Caco-2 (cell line): Measurements from ENCODE around the gene C14orf180. TPM values are rescaled to one million over a fixed set of nuclear protein-coding genes. Genes with fewer than 3 reads are reported as not detected.

ENCODE experiments used
- BruUV-seq: library from RNA; stranded (reverse); fragments of 400-500 nt; replicated peaks from 2 replicates; lab custom pipeline; 2021; lab: Mats Ljungman, UMichigan
- CTCF ChIA-PET: fragments of 300-600 bp; sonication (Branson Sonifier 250); formaldehyde crosslinking; loops from one replicate; lab custom pipeline; 2022; ENCODE audit warnings: antibody characterized with exemption; lab: Charles Lee
- POLR2A ChIA-PET: fragments of 300-600 bp; sonication (Branson Sonifier 250); formaldehyde crosslinking; loops from one replicate; lab custom pipeline; 2022; ENCODE audit warnings: antibody characterized with exemption; lab: Charles Lee
- DNase-seq, 2 experiments: peaks; one replicate each; pipeline versions ENCODE4 v3.0.0 to v3.0.0-alpha.2; 2020 to 2022
- H3K27me3 ChIP-seq: replicated peaks from 2 replicates; pipeline ENCODE4 v1.6.0; 2011; ENCODE audit warnings: low read length; ENCODE audit not compliant: control insufficient read depth, insufficient read depth
- H3K36me3 ChIP-seq: 2 replicates; pipeline ENCODE4 v1.5.1; 2011; ENCODE audit warnings: low read length; ENCODE audit not compliant: control insufficient read depth, insufficient read depth
- H3K4me1 ChIP-seq: fragments of 250-450 bp; sonication (Bioruptor Pico); 2 replicates; pipeline ENCODE4 v1.5.1; 2020; ENCODE audit warnings: mild to moderate bottlenecking
- H3K4me3 ChIP-seq: 2 replicates; pipeline ENCODE4 v1.5.1; 2011; ENCODE audit warnings: low read depth, mild to moderate bottlenecking, control low read depth, low read length
- H3K9me3 ChIP-seq: fragments of 250-450 bp; sonication (Bioruptor Pico); 2 replicates; pipeline ENCODE4 v1.5.1; 2020; ENCODE audit warnings: mild to moderate bottlenecking, moderate library complexity
- H3K27ac Mint-ChIP-seq: one replicate; pipeline ENCODE4 v1.8.0; 2022; ENCODE audit warnings: mixed read lengths; ENCODE audit not compliant: unreplicated experiment
- H3K27me3 Mint-ChIP-seq: one replicate; pipeline ENCODE4 v1.8.0; 2022; ENCODE audit warnings: mixed read lengths; ENCODE audit not compliant: insufficient read depth, unreplicated experiment
- H3K36me3 Mint-ChIP-seq: one replicate; pipeline ENCODE4 v1.8.0; 2022; ENCODE audit warnings: mild to moderate bottlenecking, mixed read lengths; ENCODE audit not compliant: insufficient read depth, unreplicated experiment
- H3K4me1 Mint-ChIP-seq: one replicate; pipeline ENCODE4 v1.8.0; 2022; ENCODE audit warnings: low read depth, mixed read lengths; ENCODE audit not compliant: unreplicated experiment
- H3K4me3 Mint-ChIP-seq: one replicate; pipeline ENCODE4 v1.8.0; 2022; ENCODE audit warnings: mild to moderate bottlenecking, moderate library complexity, mixed read lengths; ENCODE audit not compliant: unreplicated experiment
- H3K9me3 Mint-ChIP-seq: one replicate; pipeline ENCODE4 v1.8.0; 2022; ENCODE audit warnings: mixed read lengths; ENCODE audit not compliant: unreplicated experiment
- CTCF ChIP-seq, 2 experiments: fragments of 200-600 bp in 1 of 2; IDR thresholded peaks; 1 replicate in 1 of 2; 2 replicates in 1 of 2; pipeline versions ENCODE4 v1.5.1 to v1.8.0; 2011 to 2022; ENCODE audit warnings: antibody characterized with exemption in 1 of 2, control low read depth in 1 of 2, inconsistent platforms in 1 of 2, low read depth in 1 of 2, low read length in 1 of 2, mild to moderate bottlenecking in 1 of 2, moderate library complexity in 1 of 2; ENCODE audit not compliant: insufficient read depth in 1 of 2, severe bottlenecking in 1 of 2, unreplicated experiment in 1 of 2
- intact Hi-C: fragments of 100-400 bp; cut with micrococcal nuclease; formaldehyde crosslinking; loops from one replicate; pipeline ENCODE4 v1.10.0; 2022; ENCODE audit not compliant: unreplicated experiment
- total RNA-seq: library from RNA; stranded (reverse); gene quantifications from 2 replicates; pipeline ENCODE4 v1.2.3, GENCODE V29; 2022

Gene C14orf180
- total RNA-seq, 1 experiment from 2014 or later: not detected

- Histone ChIP-seq H3K4me1 (no peaks in the 10 kb centered on the region), H3K4me3 (no peak overlapping the region), H3K36me3 (no peaks in the 10 kb centered on the region), H3K9me3 (no peaks in the 10 kb centered on the region), H3K27me3 (no peaks in the 10 kb centered on the region)
- BruUV-seq: no TSS peak
- TF ChIP-seq CTCF (IDR thresholded peaks at IDR 0.05; ENCODE audit: insufficient read depth in 1 of 2, low read depth in 1 of 2, low read length in 1 of 2, severe bottlenecking in 1 of 2, unreplicated experiment in 1 of 2): no peak
- Mint-ChIP-seq H3K27ac (no peak overlapping the region), H3K4me1 (no peaks in the 10 kb centered on the region), H3K36me3 (no peaks in the 10 kb centered on the region), H3K9me3 (no peaks in the 10 kb centered on the region), H3K27me3 (peaks cover 8% of the 10 kb centered on the region), H3K4me3 (no peak overlapping the region)
- ChIA-PET CTCF (interaction anchor here (0.6 kb wide), 1 partner anchor 28 kb away, joined by 3 read pairs; no protein-coding TSS in a partner anchor), POLR2A (no interaction called here)
- DNase-seq: no peak
- intact Hi-C loops: no loop called here
Observed at GRCh38 chr14:104594310-104595046, 14.9 kb downstream of the C14orf180 start.

- POLR2A ChIA-PET: no interaction called here
Observed at GRCh38 chr14:104595116-104595675, 15.6 kb downstream of the C14orf180 start.

More at GRCh38 chr14:104595116-104595675, 15.6 kb downstream of the C14orf180 start:
- Histone ChIP-seq H3K4me3 (no peak overlapping the region), H3K9me3 (no peaks in the 10 kb centered on the region), H3K4me1 (no peaks in the 10 kb centered on the region), H3K27me3 (no peaks in the 10 kb centered on the region), H3K36me3 (no peaks in the 10 kb centered on the region)
- BruUV-seq: no TSS peak
- Mint-ChIP-seq H3K27me3 (peaks cover 11% of the 10 kb centered on the region), H3K27ac (no peak overlapping the region), H3K36me3 (no peaks in the 10 kb centered on the region), H3K9me3 (no peaks in the 10 kb centered on the region), H3K4me3 (no peak overlapping the region), H3K4me1 (no peaks in the 10 kb centered on the region)
- CTCF ChIA-PET: no interaction called here
- no peak for DNase-seq
- intact Hi-C loops: no loop called here
- TF ChIP-seq CTCF (IDR thresholded peaks at IDR 0.05; ENCODE audit: insufficient read depth in 1 of 2, low read depth in 1 of 2, low read length in 1 of 2, severe bottlenecking in 1 of 2, unreplicated experiment in 1 of 2): no peak
